OCI-LY3 (cell line): ENCODE data around the gene THBS1.

Experiments
- CTCF ChIP-seq: fragments of 200-600, 300-600 bp; sonication (generic); IDR thresholded peaks from 2 replicates; pipeline ENCODE4 v1.5.1; 2014; ENCODE audit warnings: antibody characterized with exemption, low read length, low read depth
- EZH2phosphoT487 ChIP-seq: fragments of 200-600 bp; shearing (Covaris generic); IDR thresholded peaks from 2 replicates; pipeline ENCODE4 v1.6.1; 2018; ENCODE audit warnings: antibody characterized with exemption, mixed run types, low read depth

DNA sequence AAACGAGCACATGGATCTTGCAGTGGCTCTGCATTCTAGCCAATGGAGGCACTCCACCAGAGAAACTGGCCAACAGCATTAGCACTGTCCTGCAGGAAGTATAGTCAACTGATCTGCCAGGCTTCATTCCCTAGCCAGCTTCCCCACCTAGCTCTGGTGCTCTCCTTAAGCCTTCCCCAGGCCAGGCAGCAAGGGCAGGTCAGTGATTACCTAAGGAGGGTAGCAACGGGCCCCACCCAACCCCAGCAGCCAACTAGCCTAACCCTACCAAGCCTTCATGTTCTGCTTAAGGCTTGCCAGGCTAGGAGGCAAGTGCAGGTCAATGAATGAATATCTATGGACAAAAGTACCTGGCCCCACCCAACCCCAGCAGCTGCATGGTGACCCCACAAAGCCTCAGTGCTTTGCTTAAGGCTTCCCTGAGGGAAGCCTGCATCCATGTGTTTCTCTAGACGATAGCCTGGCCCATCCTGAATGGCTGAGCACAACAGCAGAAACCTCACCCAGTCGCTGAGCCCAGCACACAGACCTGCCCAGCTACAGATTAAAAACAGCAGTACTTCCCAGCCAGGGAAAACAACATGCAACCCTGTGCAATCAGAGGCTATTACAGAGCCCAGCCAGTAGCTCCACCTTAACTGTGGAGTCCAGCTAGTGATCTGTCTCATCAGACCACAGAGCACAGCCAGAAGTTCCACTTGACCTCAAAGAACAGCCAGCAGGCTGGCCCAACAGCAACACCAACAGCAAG, 28.5 kb downstream of the THBS1 start:
- no peak for TF ChIP-seq CTCF
- TF ChIP-seq EZH2phosphoT487, result no peak
